Cardiac muscle cell (in vitro differentiated cells and primary cell): ENCODE results near the gene MROH7. TPM values are rescaled to one million over a fixed set of nuclear protein-coding genes. Genes with fewer than 3 reads are reported as not detected.

Experiments
- DNase-seq, 2 donors: peaks; one replicate each; pipeline versions ENCODE4 v3.0.0 to v3.0.0-alpha.2; 2010 to 2017; ENCODE audit warnings: low read depth in 1 of 2, low spot score in 1 of 2
- H3K27ac ChIP-seq: fragments of 200-600 bp; sonication (generic); 2 replicates; pipeline ENCODE4 v1.5.1; 2016
- H3K27me3 ChIP-seq: fragments of 200-600 bp; sonication (generic); 2 replicates; pipeline ENCODE4 v1.6.0; 2016; ENCODE audit warnings: control low read depth
- H3K36me3 ChIP-seq: fragments of 200-600 bp; sonication (generic); 2 replicates; pipeline ENCODE4 v1.5.1; 2016; ENCODE audit warnings: control low read depth
- H3K4me1 ChIP-seq: fragments of 200-600 bp; sonication (generic); 2 replicates; pipeline ENCODE4 v1.8.1; 2017; ENCODE audit warnings: low read depth, mild to moderate bottlenecking, mixed run types
- H3K4me3 ChIP-seq: fragments of 200-600 bp; sonication (generic); 2 replicates; pipeline ENCODE4 v1.5.1; 2016; ENCODE audit warnings: mild to moderate bottlenecking
- H3K9me3 ChIP-seq: fragments of 200-600 bp; sonication (generic); 2 replicates; pipeline ENCODE4 v1.5.1; 2017; ENCODE audit warnings: low read depth, mild to moderate bottlenecking, control low read depth
- CTCF ChIP-seq: IDR thresholded peaks from 2 replicates; pipeline ENCODE4 v1.5.1; 2012; ENCODE audit warnings: low read depth, mild to moderate bottlenecking, low read length
- polyA plus RNA-seq: library from polyadenylated mRNA; unstranded; fragments of >200 nt; fragmentation: Nextera tagmentation; extraction: Ambion mirVana; gene quantifications from 2 replicates; pipeline ENCODE4 v1.2.1, GENCODE V29; 2016
- total RNA-seq: library from RNA; depleted of rRNA; stranded (reverse); fragments of >200 nt; gene quantifications from 2 replicates; pipeline ENCODE4 v1.2.3, GENCODE V29; 2016

The MROH7 gene
- total and polyA plus RNA-seq, 2 experiments from 2014 or later: 7.0 to 22.4 TPM

GRCh38 chr1:54750596-54750995 lies 109.0 kb downstream of the MROH7 start:
- no peaks in the 10 kb centered on the region for H3K36me3 ChIP-seq

GRCh38 chr1:54751426-54751825 lies 109.8 kb downstream of the MROH7 start:
- peaks cover 10% of the 10 kb centered on the region for H3K4me1 ChIP-seq
- no peak for DNase-seq
- TF ChIP-seq CTCF: no peak
- no peak overlapping the region for H3K27ac ChIP-seq
- H3K36me3 ChIP-seq: no peaks in the 10 kb centered on the region
- no peaks in the 10 kb centered on the region for H3K9me3 ChIP-seq
- peaks cover 8% of the 10 kb centered on the region for H3K27me3 ChIP-seq
- H3K4me3 ChIP-seq: no peak overlapping the region

More at GRCh38 chr1:54750596-54750995, 109.0 kb downstream of the MROH7 start:
- H3K9me3 ChIP-seq: no peaks in the 10 kb centered on the region
- H3K27ac ChIP-seq: no peak overlapping the region
- H3K4me3 ChIP-seq: no peak overlapping the region
- no peak for DNase-seq
- peaks cover 8% of the 10 kb centered on the region for H3K27me3 ChIP-seq
- TF ChIP-seq CTCF: no peak
- H3K4me1 ChIP-seq: peaks cover 10% of the 10 kb centered on the region

- Histone ChIP-seq H3K27ac (no peak overlapping the region), H3K36me3 (peaks cover 9% of the 10 kb centered on the region), H3K27me3 (no peaks in the 10 kb centered on the region), H3K9me3 (no peaks in the 10 kb centered on the region), H3K4me1 (peaks cover 10% of the 10 kb centered on the region), H3K4me3 (no peak overlapping the region)
- DNase-seq: no peak
- no peak for TF ChIP-seq CTCF
Observed at GRCh38 chr1:54754045-54754444, 112.5 kb downstream of the MROH7 start.

- TF ChIP-seq CTCF: no peak
- H3K27me3 ChIP-seq: no peaks in the 10 kb centered on the region
- DNase-seq: no peak
- H3K36me3 ChIP-seq: peaks cover 9% of the 10 kb centered on the region
- H3K27ac ChIP-seq: no peak overlapping the region
- peaks cover 10% of the 10 kb centered on the region for H3K4me1 ChIP-seq
- H3K4me3 ChIP-seq: no peak overlapping the region
- no peaks in the 10 kb centered on the region for H3K9me3 ChIP-seq
Observed at GRCh38 chr1:54754486-54755285, 113.1 kb downstream of the MROH7 start.

GRCh38 chr1:54757833-54758232 lies 116.2 kb downstream of the MROH7 start:
- no peak overlapping the region for H3K27ac ChIP-seq
- H3K4me3 ChIP-seq: no peak overlapping the region
- DNase-seq: no peak
- no peaks in the 10 kb centered on the region for H3K27me3 ChIP-seq
- H3K4me1 ChIP-seq: no peaks in the 10 kb centered on the region
- TF ChIP-seq CTCF: no peak
- no peaks in the 10 kb centered on the region for H3K9me3 ChIP-seq
- H3K36me3 ChIP-seq: peaks cover 9% of the 10 kb centered on the region
